CD14-positive monocyte (primary cell): Measurements from ENCODE around the gene MS4A18. TPM values are rescaled to one million over a fixed set of nuclear protein-coding genes. Genes with fewer than 3 reads are reported as not detected.
"Not testable (repeated sequence)": the region's sequence is repeated elsewhere in the genome, so short reads cannot be mapped to it uniquely, and the experiment has no call there.

Experiments
- DNase-seq, 3 donors: peaks; one replicate each; pipeline ENCODE4 v3.0.0-alpha.2; 2011 to 2022
- H2AFZ ChIP-seq: 2 replicates; pipeline ENCODE4 v1.6.0; 2012; ENCODE audit warnings: mild to moderate bottlenecking, low read depth, low read length, inconsistent platforms; ENCODE audit not compliant: insufficient read depth, poor library complexity, severe bottlenecking
- H3K27ac ChIP-seq, 2 donors: 1 replicate in 1 of 2; 2 replicates in 1 of 2; pipeline ENCODE4 v1.5.1; 2012 to 2013; ENCODE audit warnings: low read length in 2 of 2, control low read depth in 1 of 2, inconsistent platforms in 1 of 2, low read depth in 1 of 2, mild to moderate bottlenecking in 1 of 2
- H3K27me3 ChIP-seq, 2 donors: one replicate each; pipeline versions ENCODE4 v1.6.0 to v1.6.1; 2011 to 2013; ENCODE audit warnings: low read length in 2 of 2; ENCODE audit not compliant: control insufficient read depth in 2 of 2, insufficient read depth in 2 of 2
- H3K36me3 ChIP-seq, 2 donors: replicated peaks in 1 of 2; 1 replicate in 1 of 2; 2 replicates in 1 of 2; pipeline versions ENCODE4 v1.5.1 to v1.6.1; 2012 to 2013; ENCODE audit warnings: low read length in 2 of 2, control low read depth in 1 of 2, inconsistent platforms in 1 of 2, mild to moderate bottlenecking in 1 of 2; ENCODE audit not compliant: insufficient read depth in 2 of 2, control insufficient read depth in 1 of 2
- H3K4me1 ChIP-seq, 2 donors: 1 replicate in 1 of 2; 2 replicates in 1 of 2; pipeline versions ENCODE4 v1.5.1 to v1.6.1; 2012 to 2013; ENCODE audit warnings: low read length in 2 of 2, control low read depth in 1 of 2, inconsistent platforms in 1 of 2, mild to moderate bottlenecking in 1 of 2, moderate library complexity in 1 of 2; ENCODE audit not compliant: insufficient read depth in 2 of 2, control insufficient read depth in 1 of 2
- H3K4me2 ChIP-seq: replicated peaks from 2 replicates; pipeline ENCODE3; 2012; ENCODE audit warnings: low read length, moderate library complexity, mild to moderate bottlenecking; ENCODE audit not compliant: poor library complexity, severe bottlenecking; ENCODE audit errors: extremely low read depth
- H3K4me3 ChIP-seq, 3 experiments: fragments of 200-600 bp in 1 of 3; sonication (generic) in 1 of 3; replicated peaks in 1 of 3; 1 replicate in 2 of 3; 2 replicates in 1 of 3; pipeline ENCODE4 v1.5.1; 2011 to 2013; ENCODE audit warnings: low read length in 3 of 3, mild to moderate bottlenecking in 3 of 3, control low read depth in 2 of 3, low read depth in 2 of 3, inconsistent platforms in 1 of 3, moderate library complexity in 1 of 3
- H3K79me2 ChIP-seq: 2 replicates; pipeline ENCODE4 v1.6.0; 2012; ENCODE audit warnings: mild to moderate bottlenecking, control low read depth, inconsistent platforms, low read length, moderate library complexity; ENCODE audit not compliant: insufficient read depth
- H3K9ac ChIP-seq: 2 replicates; pipeline ENCODE4 v1.6.0; 2017; ENCODE audit warnings: low read length, mild to moderate bottlenecking; ENCODE audit not compliant: insufficient read depth, poor library complexity, severe bottlenecking
- H3K9me3 ChIP-seq, 2 donors: replicated peaks in 1 of 2; 1 replicate in 1 of 2; 2 replicates in 1 of 2; pipeline versions ENCODE4 v1.5.1 to v1.6.1; 2012 to 2013; ENCODE audit warnings: low read length in 2 of 2, control low read depth in 1 of 2; ENCODE audit not compliant: control insufficient read depth in 1 of 2, insufficient read depth in 1 of 2
- H4K20me1 ChIP-seq: 2 replicates; pipeline ENCODE4 v1.6.0; 2012; ENCODE audit warnings: mild to moderate bottlenecking, low read length, control low read depth, moderate library complexity; ENCODE audit not compliant: insufficient read depth
- H3K27ac Mint-ChIP-seq, 7 donors: one replicate each; pipeline ENCODE4 v1.8.0; 2020; ENCODE audit warnings: mild to moderate bottlenecking in 7 of 7, mixed read lengths in 7 of 7, moderate library complexity in 6 of 7, inconsistent platforms in 2 of 7
- H3K27me3 Mint-ChIP-seq, 3 donors: one replicate each; pipeline ENCODE4 v1.8.0; 2021 to 2022; ENCODE audit warnings: low read depth in 3 of 3, mild to moderate bottlenecking in 3 of 3, mixed read lengths in 3 of 3, moderate library complexity in 3 of 3, inconsistent platforms in 1 of 3
- H3K36me3 Mint-ChIP-seq, 2 donors: one replicate each; pipeline ENCODE4 v1.8.0; 2020; ENCODE audit warnings: mixed read lengths in 2 of 2, inconsistent platforms in 1 of 2, mild to moderate bottlenecking in 1 of 2
- H3K4me1 Mint-ChIP-seq: one replicate; pipeline ENCODE4 v1.8.0; 2020; ENCODE audit warnings: mild to moderate bottlenecking, mixed read lengths
- H3K4me3 Mint-ChIP-seq, 2 donors: one replicate each; pipeline ENCODE4 v1.8.0; 2020; ENCODE audit warnings: mild to moderate bottlenecking in 2 of 2, mixed read lengths in 2 of 2, moderate library complexity in 1 of 2
- H3K9me3 Mint-ChIP-seq, 7 donors: one replicate each; pipeline ENCODE4 v1.8.0; 2020 to 2022; ENCODE audit warnings: mixed read lengths in 7 of 7, mild to moderate bottlenecking in 6 of 7, moderate library complexity in 6 of 7, inconsistent platforms in 2 of 7
- WGBS: methylation state at CpG from one replicate; pipeline ENCODE4 v1.1.5; 2013; ENCODE audit warnings: missing lambda C conversion rate; ENCODE audit not compliant: insufficient coverage; 5-methylcytosine and 5-hydroxymethylcytosine counted together
- intact Hi-C, 2 donors: fragments of 100-400 bp; cut with micrococcal nuclease; formaldehyde crosslinking; loops; one replicate each; pipeline versions ENCODE4 v1.15.0 to v1.15.1; 2023
- polyA plus RNA-seq, 3 donors: library from polyadenylated mRNA; depleted of rRNA in 1 of 3; unstranded in 2 of 3; stranded (reverse) in 1 of 3; fragments of 300-500 nt in 2 of 3; fragments of >200 nt in 1 of 3; fragmentation: Illumina TruSeq in 2 of 3; gene quantifications; 1 replicate in 2 of 3; 2 replicates in 1 of 3; pipeline ENCODE4 v1.2.3, GENCODE V29; 2012 to 2021
- TF ChIP-seq, protein P1 (sequence below): fragments of 200-600 bp; IDR thresholded peaks from one replicate; pipeline ENCODE4 v1.8.0; 2022; ENCODE audit warnings: antibody characterized with exemption, mild to moderate bottlenecking

The MS4A18 gene
- polyA plus RNA-seq, 3 donors, result not detected

DNA sequence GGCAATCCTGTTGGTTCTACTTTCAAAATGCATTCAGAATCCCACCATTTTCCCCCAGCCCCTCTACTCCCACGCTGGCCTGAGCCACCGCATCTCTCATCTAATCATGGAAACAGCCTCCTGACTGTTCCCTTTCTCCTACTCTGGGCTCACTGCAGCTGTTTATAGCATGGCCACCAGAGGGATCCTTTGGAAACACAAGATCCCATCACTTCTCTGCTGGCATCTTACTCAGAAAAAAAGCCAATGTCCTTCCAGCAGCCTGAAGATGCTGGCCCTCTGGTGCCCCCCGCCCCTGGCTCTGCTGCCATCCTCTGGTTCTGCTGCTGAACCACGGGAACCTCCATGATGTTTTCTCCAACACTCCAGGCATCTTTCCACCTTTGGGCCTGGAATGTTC is 14.0 kb upstream of the MS4A18 start:
- Mint-ChIP-seq H3K9me3 (peaks cover 0 to 2% (median 0%) of the 10 kb centered on the region in 7 donors), H3K27me3 (peaks cover 1 to 5% (median 3%) of the 10 kb centered on the region in 3 donors), H3K36me3 (no peaks in the 10 kb centered on the region), H3K4me3 (no peak overlapping the region), H3K27ac (no peak overlapping the region), H3K4me1 (no peaks in the 10 kb centered on the region)
- no peak overlapping the region for H2AFZ ChIP-seq
- TF ChIP-seq, protein P1, sequence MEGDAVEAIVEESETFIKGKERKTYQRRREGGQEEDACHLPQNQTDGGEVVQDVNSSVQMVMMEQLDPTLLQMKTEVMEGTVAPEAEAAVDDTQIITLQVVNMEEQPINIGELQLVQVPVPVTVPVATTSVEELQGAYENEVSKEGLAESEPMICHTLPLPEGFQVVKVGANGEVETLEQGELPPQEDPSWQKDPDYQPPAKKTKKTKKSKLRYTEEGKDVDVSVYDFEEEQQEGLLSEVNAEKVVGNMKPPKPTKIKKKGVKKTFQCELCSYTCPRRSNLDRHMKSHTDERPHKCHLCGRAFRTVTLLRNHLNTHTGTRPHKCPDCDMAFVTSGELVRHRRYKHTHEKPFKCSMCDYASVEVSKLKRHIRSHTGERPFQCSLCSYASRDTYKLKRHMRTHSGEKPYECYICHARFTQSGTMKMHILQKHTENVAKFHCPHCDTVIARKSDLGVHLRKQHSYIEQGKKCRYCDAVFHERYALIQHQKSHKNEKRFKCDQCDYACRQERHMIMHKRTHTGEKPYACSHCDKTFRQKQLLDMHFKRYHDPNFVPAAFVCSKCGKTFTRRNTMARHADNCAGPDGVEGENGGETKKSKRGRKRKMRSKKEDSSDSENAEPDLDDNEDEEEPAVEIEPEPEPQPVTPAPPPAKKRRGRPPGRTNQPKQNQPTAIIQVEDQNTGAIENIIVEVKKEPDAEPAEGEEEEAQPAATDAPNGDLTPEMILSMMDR, result no peak
- H3K27ac ChIP-seq, result no peak overlapping the region
- no peaks in the 10 kb centered on the region for H3K79me2 ChIP-seq
- peaks cover 0 to 2% of the 10 kb centered on the region in 2 donors for H3K27me3 ChIP-seq
- no peaks in the 10 kb centered on the region for H3K9me3 ChIP-seq
- H3K36me3 ChIP-seq, result no peaks in the 10 kb centered on the region
- no peak overlapping the region for H3K9ac ChIP-seq
- no peak for DNase-seq
- H4K20me1 ChIP-seq, result no peaks in the 10 kb centered on the region
- WGBS, result 87% methylated on average over 4 of the region's 4 CpGs
- intact Hi-C loops, result no loop called here
- H3K4me1 ChIP-seq, result no peaks in the 10 kb centered on the region
- H3K4me3 ChIP-seq, result no peak overlapping the region
- H3K4me2 ChIP-seq, result no peak overlapping the region

DNA sequence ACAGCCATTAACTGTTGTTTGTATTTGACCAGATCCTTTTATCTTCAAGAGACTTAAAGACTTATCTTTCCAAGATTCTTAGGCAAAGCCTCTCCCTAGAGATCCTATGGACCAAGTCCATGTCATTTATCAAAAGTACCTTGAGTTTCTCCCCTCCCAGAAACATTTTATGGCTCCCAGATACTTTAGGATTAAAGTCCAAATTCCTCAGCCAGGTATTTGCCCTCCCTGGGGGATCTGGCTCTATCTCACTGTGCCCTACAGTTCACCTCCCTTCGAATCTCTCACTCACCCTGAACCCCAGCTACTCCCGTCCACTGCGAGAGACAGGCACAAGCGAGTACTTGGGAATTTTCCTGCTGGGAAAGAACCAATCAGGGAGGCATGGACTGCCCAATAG is 13.2 kb upstream of the MS4A18 start:
- Histone ChIP-seq H3K4me3 (no peak overlapping the region), H3K27me3 (peaks cover 0 to 2% of the 10 kb centered on the region in 2 donors), H4K20me1 (no peaks in the 10 kb centered on the region), H3K9me3 (no peaks in the 10 kb centered on the region), H3K27ac (no peak overlapping the region), H3K9ac (no peak overlapping the region), H3K4me2 (no peak overlapping the region), H3K79me2 (no peaks in the 10 kb centered on the region), H3K4me1 (no peaks in the 10 kb centered on the region), H2AFZ (no peak overlapping the region), H3K36me3 (no peaks in the 10 kb centered on the region)
- Mint-ChIP-seq H3K4me3 (no peak overlapping the region), H3K36me3 (no peaks in the 10 kb centered on the region), H3K27ac (no peak overlapping the region), H3K9me3 (peaks cover 0 to 2% (median 0%) of the 10 kb centered on the region in 7 donors), H3K4me1 (no peaks in the 10 kb centered on the region), H3K27me3 (peaks cover 3 to 5% (median 3%) of the 10 kb centered on the region in 3 donors)
- DNase-seq, result no peak
- 87% methylated on average over 3 of the region's 4 CpGs for WGBS
- intact Hi-C loops, result no loop called here
- TF ChIP-seq, protein P1, result no peak

DNA sequence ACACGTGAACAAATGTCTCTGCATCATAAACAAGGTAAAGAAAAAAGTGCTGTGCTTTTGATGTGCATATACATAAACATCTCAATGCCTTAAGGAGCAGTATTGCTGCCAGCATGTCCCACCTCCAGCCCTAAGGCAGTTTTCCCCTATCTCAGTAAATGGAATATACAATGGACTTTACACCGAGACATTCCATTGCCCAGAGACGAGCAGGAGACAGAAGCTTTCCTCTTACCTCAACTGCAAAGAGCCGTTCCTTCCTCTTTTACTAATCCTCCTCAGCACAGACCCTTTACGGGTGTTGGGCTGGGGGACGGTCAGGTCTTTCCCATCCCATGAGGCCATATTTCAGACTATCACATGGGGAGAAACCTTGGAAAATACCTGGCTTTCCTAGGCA is 11.1 kb upstream of the MS4A18 start:
- H3K4me1 ChIP-seq, H3K9ac ChIP-seq, H3K79me2 ChIP-seq, H2AFZ ChIP-seq, H3K27me3 ChIP-seq, H3K27ac Mint-ChIP-seq, H4K20me1 ChIP-seq, H3K4me3 Mint-ChIP-seq, intact Hi-C loops, H3K4me2 ChIP-seq, H3K4me3 ChIP-seq, H3K4me1 Mint-ChIP-seq, H3K27me3 Mint-ChIP-seq, DNase-seq, H3K36me3 Mint-ChIP-seq, H3K9me3 ChIP-seq, H3K36me3 ChIP-seq, H3K27ac ChIP-seq: not testable (repeated sequence)
- H3K9me3 Mint-ChIP-seq, result peaks cover 7 to 13% (median 8%) of the 10 kb centered on the region in 7 donors
- WGBS, result 47% methylated on average over 3 of the region's 6 CpGs
